GM12892 (cell line): ENCODE measurements around the gene IQGAP2.

Source experiments
- POLR2A ChIP-seq: IDR thresholded peaks from 2 replicates; pipeline ENCODE4 v1.6.1; 2011; ENCODE audit warnings: low read depth, low read length, control low read depth
- POLR2AphosphoS5 ChIP-seq: IDR thresholded peaks from 2 replicates; pipeline ENCODE4 v1.6.1; 2011; ENCODE audit warnings: low read depth, low read length, control low read depth
- TAF1 ChIP-seq: IDR thresholded peaks from 2 replicates; pipeline ENCODE4 v1.6.1; 2011; ENCODE audit warnings: low read depth, mild to moderate bottlenecking, control low read depth, low read length, borderline replicate concordance

- TF ChIP-seq POLR2A, result no peak
- TF ChIP-seq POLR2AphosphoS5, result no peak
- no peak for TF ChIP-seq TAF1
These were observed 74.5 kb downstream of the IQGAP2 start for GRCh38 chr5:76477571-76477970.
